ENCODE results near the gene RSRP1.

RSRP1 gene

DNA sequence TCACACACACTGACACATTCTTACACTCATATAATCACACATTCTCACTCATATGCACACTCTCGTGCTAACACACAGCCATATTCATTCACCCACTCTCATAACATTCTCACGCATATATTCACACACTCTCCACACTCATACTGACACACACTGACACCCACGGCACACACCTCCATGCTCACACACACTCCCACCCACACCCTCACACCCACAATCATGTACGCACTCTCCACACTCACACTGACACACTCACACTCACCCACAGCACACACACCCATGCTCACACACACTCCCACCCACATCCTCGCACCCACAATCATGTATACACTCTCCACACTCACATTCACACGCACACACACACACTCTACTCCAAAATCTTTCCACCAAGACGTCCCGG is 53.2 kb downstream of the RSRP1 start:
- DNase-seq = no peak
- no peak overlapping the region for H3K27ac ChIP-seq
- TF ChIP-seq, protein P1, sequence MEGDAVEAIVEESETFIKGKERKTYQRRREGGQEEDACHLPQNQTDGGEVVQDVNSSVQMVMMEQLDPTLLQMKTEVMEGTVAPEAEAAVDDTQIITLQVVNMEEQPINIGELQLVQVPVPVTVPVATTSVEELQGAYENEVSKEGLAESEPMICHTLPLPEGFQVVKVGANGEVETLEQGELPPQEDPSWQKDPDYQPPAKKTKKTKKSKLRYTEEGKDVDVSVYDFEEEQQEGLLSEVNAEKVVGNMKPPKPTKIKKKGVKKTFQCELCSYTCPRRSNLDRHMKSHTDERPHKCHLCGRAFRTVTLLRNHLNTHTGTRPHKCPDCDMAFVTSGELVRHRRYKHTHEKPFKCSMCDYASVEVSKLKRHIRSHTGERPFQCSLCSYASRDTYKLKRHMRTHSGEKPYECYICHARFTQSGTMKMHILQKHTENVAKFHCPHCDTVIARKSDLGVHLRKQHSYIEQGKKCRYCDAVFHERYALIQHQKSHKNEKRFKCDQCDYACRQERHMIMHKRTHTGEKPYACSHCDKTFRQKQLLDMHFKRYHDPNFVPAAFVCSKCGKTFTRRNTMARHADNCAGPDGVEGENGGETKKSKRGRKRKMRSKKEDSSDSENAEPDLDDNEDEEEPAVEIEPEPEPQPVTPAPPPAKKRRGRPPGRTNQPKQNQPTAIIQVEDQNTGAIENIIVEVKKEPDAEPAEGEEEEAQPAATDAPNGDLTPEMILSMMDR (IDR thresholded peaks at IDR 0.05) = no peak
- H3K4me3 ChIP-seq = no peak overlapping the region
- H3K27me3 ChIP-seq = peaks cover 0 to 29% of the 10 kb centered on the region in 2 donors
- intact Hi-C loops (cut with DNase I; ENCODE audit: low total_unique reads) = no loop called here
- H3K36me3 ChIP-seq = no peaks in the 10 kb centered on the region
- peaks cover 0 to 18% (median 9%) of the 10 kb centered on the region in 4 donors for H3K4me1 ChIP-seq
- no peaks in the 10 kb centered on the region for H3K9me3 ChIP-seq

DNA sequence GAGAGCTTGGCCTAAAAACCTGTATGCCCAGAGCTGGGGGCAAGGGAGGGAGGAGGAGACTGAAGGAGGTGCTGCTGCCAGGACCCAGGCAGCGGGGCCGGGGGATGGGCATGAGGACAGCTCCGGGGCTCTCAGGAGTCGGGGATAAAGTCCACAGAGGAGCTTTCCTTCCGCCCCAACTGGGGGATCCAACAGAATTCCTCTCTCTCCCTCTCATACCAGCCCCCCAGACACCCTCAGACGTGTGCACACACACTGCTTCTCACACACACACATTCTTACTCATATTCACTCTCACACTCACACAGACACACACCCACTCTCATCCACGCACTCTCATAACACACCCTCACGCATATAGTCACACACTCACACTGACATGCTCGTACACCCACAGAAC is 54.0 kb downstream of the RSRP1 start:
- Histone ChIP-seq H3K36me3 (no peaks in the 10 kb centered on the region), H3K9me3 (no peaks in the 10 kb centered on the region), H3K4me3 (no peak overlapping the region), H3K4me1 (peaks cover 0 to 13% (median 4%) of the 10 kb centered on the region in 4 donors), H3K27me3 (peaks cover 0 to 29% of the 10 kb centered on the region in 2 donors), H3K27ac (no peak overlapping the region)
- TF ChIP-seq, protein P1 (IDR thresholded peaks at IDR 0.05) = no peak
- intact Hi-C loops (cut with DNase I; ENCODE audit: low total_unique reads) = no loop called here
- DNase-seq = no peak

All from tibial artery (tissue), 4 donors.